Kidney epithelial cell (primary cell): ENCODE measurements around the gene OSBPL9. TPM values are rescaled to one million over a fixed set of nuclear protein-coding genes. Genes with fewer than 3 reads are reported as not detected.

Experiments used
- DNase-seq: peaks from one replicate; pipeline ENCODE4 v3.0.0-alpha.2; 2010; ENCODE audit warnings: low read depth
- H3K27me3 ChIP-seq: 2 replicates; pipeline ENCODE4 v1.6.0; 2011; ENCODE audit warnings: low read length; ENCODE audit not compliant: control insufficient read depth, insufficient read depth
- H3K36me3 ChIP-seq: 2 replicates; pipeline ENCODE4 v1.5.1; 2011; ENCODE audit warnings: low read length; ENCODE audit not compliant: control insufficient read depth, insufficient read depth
- H3K4me3 ChIP-seq: 2 replicates; pipeline ENCODE4 v1.5.1; 2011; ENCODE audit warnings: low read depth, mild to moderate bottlenecking, control low read depth, low read length
- total RNA-seq: library from RNA; depleted of rRNA; stranded (reverse); fragments of >200 nt; gene quantifications from 2 replicates; pipeline ENCODE4 v1.2.3, GENCODE V29; 2015
- TF ChIP-seq, protein P1 (sequence below): IDR thresholded peaks from 2 replicates; pipeline ENCODE4 v1.5.1; 2011; ENCODE audit warnings: mild to moderate bottlenecking, moderate library complexity, low read length, control low read depth, inconsistent platforms; ENCODE audit not compliant: insufficient read depth, poor library complexity, severe bottlenecking

OSBPL9 gene
- total RNA-seq, 1 donor from 2014 or later: 94.1 TPM

DNA sequence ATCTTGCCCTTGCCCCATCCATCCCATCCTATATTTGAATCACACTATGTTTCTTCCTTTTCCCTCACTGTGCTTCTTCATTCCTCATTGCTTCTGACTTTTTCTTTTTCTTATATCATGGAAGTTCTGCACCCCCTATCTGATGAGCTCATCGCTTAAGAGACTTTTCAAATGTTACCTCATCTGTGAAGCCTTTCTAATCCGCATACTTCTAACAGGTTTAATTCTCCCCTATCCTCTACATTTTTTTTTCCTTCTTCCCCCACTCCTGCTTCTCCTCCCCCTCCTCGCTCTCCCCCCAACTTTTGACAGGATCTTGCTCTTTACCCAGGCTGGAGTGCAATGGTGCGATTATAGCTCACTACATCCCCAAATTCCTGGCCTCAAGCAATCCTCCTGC, 39.5 kb downstream of the OSBPL9 start:
- H3K36me3 ChIP-seq: no peaks in the 10 kb centered on the region
- no peak for DNase-seq
- TF ChIP-seq, protein P1, sequence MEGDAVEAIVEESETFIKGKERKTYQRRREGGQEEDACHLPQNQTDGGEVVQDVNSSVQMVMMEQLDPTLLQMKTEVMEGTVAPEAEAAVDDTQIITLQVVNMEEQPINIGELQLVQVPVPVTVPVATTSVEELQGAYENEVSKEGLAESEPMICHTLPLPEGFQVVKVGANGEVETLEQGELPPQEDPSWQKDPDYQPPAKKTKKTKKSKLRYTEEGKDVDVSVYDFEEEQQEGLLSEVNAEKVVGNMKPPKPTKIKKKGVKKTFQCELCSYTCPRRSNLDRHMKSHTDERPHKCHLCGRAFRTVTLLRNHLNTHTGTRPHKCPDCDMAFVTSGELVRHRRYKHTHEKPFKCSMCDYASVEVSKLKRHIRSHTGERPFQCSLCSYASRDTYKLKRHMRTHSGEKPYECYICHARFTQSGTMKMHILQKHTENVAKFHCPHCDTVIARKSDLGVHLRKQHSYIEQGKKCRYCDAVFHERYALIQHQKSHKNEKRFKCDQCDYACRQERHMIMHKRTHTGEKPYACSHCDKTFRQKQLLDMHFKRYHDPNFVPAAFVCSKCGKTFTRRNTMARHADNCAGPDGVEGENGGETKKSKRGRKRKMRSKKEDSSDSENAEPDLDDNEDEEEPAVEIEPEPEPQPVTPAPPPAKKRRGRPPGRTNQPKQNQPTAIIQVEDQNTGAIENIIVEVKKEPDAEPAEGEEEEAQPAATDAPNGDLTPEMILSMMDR: no peak
- H3K4me3 ChIP-seq: no peak overlapping the region
- no peaks in the 10 kb centered on the region for H3K27me3 ChIP-seq

DNA sequence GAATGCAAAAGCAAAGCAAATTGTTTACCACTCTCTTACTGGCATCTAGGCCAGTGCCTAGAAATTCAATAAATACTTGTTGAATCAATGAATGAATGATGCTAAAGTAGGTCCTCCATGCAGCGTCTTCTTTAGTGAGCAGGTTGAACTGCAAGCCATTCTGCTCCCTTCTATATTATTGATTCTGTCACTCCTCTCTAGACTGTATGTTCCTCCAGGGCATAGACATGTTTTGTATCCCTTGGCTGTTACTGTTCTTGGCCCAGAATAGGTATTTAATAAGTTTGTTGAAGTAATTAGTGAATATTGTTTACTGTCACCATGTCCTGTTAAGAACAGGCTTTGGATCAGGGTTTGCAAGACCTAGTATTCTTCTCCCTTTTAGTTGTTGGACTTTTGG, 43.7 kb downstream of the OSBPL9 start:
- TF ChIP-seq, protein P1: no peak
- DNase-seq: no peak
- no peak overlapping the region for H3K4me3 ChIP-seq

DNA sequence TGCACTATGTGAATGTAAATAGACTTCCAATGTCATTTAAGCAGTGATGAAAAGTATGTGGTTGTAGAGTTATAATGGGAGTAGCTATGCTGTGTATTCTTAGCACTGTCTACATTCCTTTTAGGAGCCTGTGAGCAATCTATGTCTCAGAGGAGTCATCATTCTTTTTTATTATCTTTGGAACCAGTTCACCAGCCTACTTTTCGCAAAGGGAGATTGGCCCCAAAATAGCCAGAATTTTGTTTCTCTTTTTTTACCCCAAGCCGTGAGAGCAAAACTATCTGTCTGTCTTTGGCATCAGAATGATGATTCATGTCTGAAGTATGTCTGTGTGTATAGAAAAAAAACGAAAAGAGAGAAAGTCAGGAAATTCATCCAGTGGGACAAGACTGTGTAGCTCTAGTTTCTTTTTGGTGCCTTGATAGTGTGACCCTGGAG, 44.2 kb downstream of the OSBPL9 start:
- TF ChIP-seq, protein P1: no peak
- Histone ChIP-seq H3K4me3 (no peak overlapping the region), H3K36me3 (no peaks in the 10 kb centered on the region), H3K27me3 (no peaks in the 10 kb centered on the region)
- peak; percentile 62 for DNase-seq

More for the DNA sequence above, 43.7 kb downstream of the OSBPL9 start:
- no peaks in the 10 kb centered on the region for H3K27me3 ChIP-seq
- H3K36me3 ChIP-seq: no peaks in the 10 kb centered on the region

GRCh38 chr1:51663105-51663504, 46.2 kb downstream of the OSBPL9 start:
- no peaks in the 10 kb centered on the region for H3K27me3 ChIP-seq
- no peaks in the 10 kb centered on the region for H3K36me3 ChIP-seq
- DNase-seq: no peak
- no peak overlapping the region for H3K4me3 ChIP-seq
- TF ChIP-seq, protein P1: no peak

- TF ChIP-seq, protein P1: no peak
- Histone ChIP-seq H3K36me3 (no peaks in the 10 kb centered on the region), H3K4me3 (no peak overlapping the region), H3K27me3 (no peaks in the 10 kb centered on the region)
- no peak for DNase-seq
Observed at GRCh38 chr1:51663721-51664120, 46.8 kb downstream of the OSBPL9 start.
